Measurements from ENCODE around the gene STRA6. TPM values are rescaled to one million over a fixed set of nuclear protein-coding genes. Genes with fewer than 3 reads are reported as not detected.

The STRA6 gene
- total RNA-seq, 1 donor from 2014 or later = 0.23 TPM

- Mint-ChIP-seq H3K27me3 (ENCODE audit: insufficient read depth) (peaks cover 3% of the 10 kb centered on the region), H3K9me3 (no peaks in the 10 kb centered on the region), H3K4me3 (no peak overlapping the region), H3K27ac (no peak overlapping the region), H3K4me1 (ENCODE audit: low read depth) (no peaks in the 10 kb centered on the region), H3K36me3 (ENCODE audit: low read depth) (no peaks in the 10 kb centered on the region)
- no peak for DNase-seq (ENCODE audit: low spot score)
- intact Hi-C loops (cut with micrococcal nuclease) = no loop called here
These were observed 23.3 kb downstream of the STRA6 start for GRCh38 chr15:74179101-74179841.

DNA sequence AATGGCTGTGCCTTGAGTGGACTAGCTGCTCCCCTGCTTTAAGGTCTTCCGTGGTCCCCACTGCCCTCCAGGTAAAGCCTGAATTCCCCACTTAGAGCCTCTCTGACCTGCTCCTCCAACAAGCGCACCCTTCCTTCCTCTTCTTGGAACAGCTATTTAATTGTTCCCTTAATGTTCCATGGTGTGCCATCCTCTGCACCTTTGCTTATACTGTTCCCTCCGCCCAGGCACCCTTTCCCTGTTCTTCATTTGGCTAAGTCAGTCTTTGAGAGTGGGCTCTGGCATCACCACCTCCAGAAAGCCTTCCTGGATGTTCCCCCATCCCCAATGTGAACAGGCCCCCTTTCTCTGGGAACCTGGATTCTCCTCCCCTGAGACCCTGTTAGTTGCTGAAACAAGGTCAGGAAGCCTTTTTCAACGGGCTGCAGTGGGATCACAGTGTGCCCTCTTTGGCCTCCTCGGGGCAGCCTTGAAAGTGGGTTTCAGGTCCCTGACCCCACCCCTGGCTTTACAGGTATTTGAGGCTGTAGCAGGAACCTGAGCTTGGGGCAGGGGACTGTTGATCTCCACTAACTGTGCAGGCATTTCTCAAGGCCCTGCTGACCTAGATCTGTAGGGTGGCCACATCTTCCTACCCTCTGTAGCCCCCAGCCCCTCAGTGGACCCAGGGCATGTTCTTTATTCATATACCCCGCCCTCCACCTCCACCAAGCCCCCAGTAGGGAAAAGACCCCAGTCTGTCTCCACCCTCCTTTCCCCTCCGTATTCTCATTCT is 24.1 kb downstream of the STRA6 start:
- Mint-ChIP-seq H3K4me3 (no peak overlapping the region), H3K4me1 (ENCODE audit: low read depth) (no peaks in the 10 kb centered on the region), H3K27ac (no peak overlapping the region), H3K36me3 (ENCODE audit: low read depth) (no peaks in the 10 kb centered on the region), H3K9me3 (no peaks in the 10 kb centered on the region), H3K27me3 (ENCODE audit: insufficient read depth) (peaks cover 3% of the 10 kb centered on the region)
- intact Hi-C loops (cut with micrococcal nuclease) = no loop called here
- DNase-seq (ENCODE audit: low spot score) = no peak

GRCh38 chr15:74176262-74177214 is 26.0 kb downstream of the STRA6 start:
- no peaks in the 10 kb centered on the region for H3K9me3 Mint-ChIP-seq
- intact Hi-C loops (cut with micrococcal nuclease) = no loop called here
- no peak overlapping the region for H3K27ac Mint-ChIP-seq
- no peak overlapping the region for H3K4me3 Mint-ChIP-seq
- DNase-seq (ENCODE audit: low spot score) = no peak
- no peaks in the 10 kb centered on the region for H3K4me1 Mint-ChIP-seq (ENCODE audit: low read depth)
- H3K27me3 Mint-ChIP-seq (ENCODE audit: insufficient read depth) = peaks cover 3% of the 10 kb centered on the region
- H3K36me3 Mint-ChIP-seq (ENCODE audit: low read depth) = no peaks in the 10 kb centered on the region

- DNase-seq (ENCODE audit: low spot score) = no peak
- Mint-ChIP-seq H3K4me3 (no peak overlapping the region), H3K36me3 (ENCODE audit: low read depth) (no peaks in the 10 kb centered on the region), H3K27me3 (ENCODE audit: insufficient read depth) (peaks cover 3% of the 10 kb centered on the region), H3K27ac (no peak overlapping the region), H3K4me1 (ENCODE audit: low read depth) (no peaks in the 10 kb centered on the region), H3K9me3 (no peaks in the 10 kb centered on the region)
- intact Hi-C loops (cut with micrococcal nuclease) = no loop called here
These were observed 27.1 kb downstream of the STRA6 start for GRCh38 chr15:74175271-74176191.

- Mint-ChIP-seq H3K27ac (no peak overlapping the region), H3K4me1 (ENCODE audit: low read depth) (no peaks in the 10 kb centered on the region), H3K27me3 (ENCODE audit: insufficient read depth) (peaks cover 1% of the 10 kb centered on the region), H3K4me3 (no peak overlapping the region), H3K9me3 (no peaks in the 10 kb centered on the region), H3K36me3 (ENCODE audit: low read depth) (no peaks in the 10 kb centered on the region)
- DNase-seq (ENCODE audit: low spot score) = no peak
- intact Hi-C loops (cut with micrococcal nuclease) = no loop called here
These were observed 27.7 kb downstream of the STRA6 start for GRCh38 chr15:74174958-74175253.

DNA sequence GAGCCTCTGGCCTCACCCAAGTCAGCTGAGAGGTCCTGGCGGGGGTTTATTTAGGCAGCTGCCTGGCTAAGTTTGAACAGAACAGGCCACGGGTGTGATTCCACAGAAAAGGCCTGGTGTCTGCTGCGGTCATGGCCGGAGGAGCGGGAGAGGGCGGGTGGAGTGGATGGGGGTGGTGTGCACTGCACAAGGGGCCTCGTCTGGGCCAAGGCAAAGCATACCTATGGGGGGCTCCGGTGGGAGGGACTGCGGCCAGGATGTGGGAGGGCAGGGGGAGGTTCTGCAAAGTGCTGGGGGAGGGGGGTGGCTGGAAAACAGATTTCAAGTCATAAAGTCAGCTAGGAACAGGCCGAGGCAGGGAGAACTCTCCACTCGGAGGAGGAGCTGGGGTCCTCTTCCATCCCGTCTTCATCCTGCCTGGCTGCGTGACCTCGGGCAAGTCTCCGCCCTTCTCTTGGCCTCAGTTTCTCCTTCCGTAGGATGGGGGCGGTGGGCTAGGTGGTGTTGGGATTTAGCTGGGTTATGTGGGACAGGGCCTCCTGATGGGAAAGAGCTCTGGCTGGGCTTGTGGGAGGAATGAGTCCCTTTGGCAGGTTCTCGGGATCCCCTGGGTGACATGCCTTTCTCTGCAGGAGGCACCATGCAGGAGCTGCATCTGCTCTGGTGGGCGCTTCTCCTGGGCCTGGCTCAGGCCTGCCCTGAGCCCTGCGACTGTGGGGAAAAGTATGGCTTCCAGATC is 28.2 kb downstream of the STRA6 start:
- no peaks in the 10 kb centered on the region for H3K4me1 Mint-ChIP-seq (ENCODE audit: low read depth)
- no peak for DNase-seq (ENCODE audit: low spot score)
- intact Hi-C loops (cut with micrococcal nuclease) = no loop called here
- no peaks in the 10 kb centered on the region for H3K36me3 Mint-ChIP-seq (ENCODE audit: low read depth)
- H3K27me3 Mint-ChIP-seq (ENCODE audit: insufficient read depth) = peaks cover 1% of the 10 kb centered on the region
- H3K9me3 Mint-ChIP-seq = no peaks in the 10 kb centered on the region
- no peak overlapping the region for H3K4me3 Mint-ChIP-seq
- no peak overlapping the region for H3K27ac Mint-ChIP-seq

DNA sequence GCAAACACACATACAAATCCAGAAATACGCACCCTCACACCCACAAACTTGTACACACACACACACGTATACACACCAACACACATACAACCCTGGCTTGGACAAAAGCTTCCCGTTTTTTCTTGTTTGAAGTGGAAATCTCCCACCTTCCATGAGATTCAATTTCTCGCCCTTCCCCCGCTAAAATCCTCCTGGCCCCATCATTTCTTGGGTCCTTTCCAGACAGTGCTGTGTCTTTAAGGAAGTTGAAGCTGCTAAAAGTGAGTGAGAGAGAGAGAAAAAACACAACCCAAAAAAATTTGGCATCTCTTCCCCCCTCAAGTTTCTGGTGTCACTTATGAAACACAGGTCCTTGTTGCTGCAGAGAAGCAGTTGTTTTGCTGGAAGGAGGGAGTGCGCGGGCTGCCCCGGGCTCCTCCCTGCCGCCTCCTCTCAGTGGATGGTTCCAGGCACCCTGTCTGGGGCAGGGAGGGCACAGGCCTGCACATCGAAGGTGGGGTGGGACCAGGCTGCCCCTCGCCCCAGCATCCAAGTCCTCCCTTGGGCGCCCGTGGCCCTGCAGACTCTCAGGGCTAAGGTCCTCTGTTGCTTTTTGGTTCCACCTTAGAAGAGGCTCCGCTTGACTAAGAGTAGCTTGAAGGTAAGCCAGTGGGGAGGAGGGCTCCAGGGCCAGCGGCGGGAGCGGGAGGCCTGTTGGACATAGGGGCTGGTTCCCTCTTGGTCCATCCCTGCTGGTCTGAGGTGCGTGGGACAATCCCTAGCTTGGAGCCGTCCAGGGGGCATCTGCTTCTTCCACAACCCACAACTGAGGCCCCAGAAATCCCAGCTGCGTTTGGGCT is 29.0 kb downstream of the STRA6 start, which contains the start of gene ISLR:
TSS of gene ISLR (plus strand) at position 331 of the 839 bp plus-strand sequence. CDS start 1,149 bp downstream, outside the sequence.
- Mint-ChIP-seq H3K4me1 (ENCODE audit: low read depth) (no peaks in the 10 kb centered on the region), H3K27ac (peak within 1 kb of the TSS; percentile 66), H3K36me3 (ENCODE audit: low read depth) (no peaks in the 10 kb centered on the region), H3K4me3 (no peak within 1 kb of the TSS), H3K27me3 (ENCODE audit: insufficient read depth) (peaks cover 3% of the 10 kb centered on the region), H3K9me3 (no peaks in the 10 kb centered on the region)
- intact Hi-C loops (cut with micrococcal nuclease) = no loop called here
- no peak for DNase-seq (ENCODE audit: low spot score)

DNA sequence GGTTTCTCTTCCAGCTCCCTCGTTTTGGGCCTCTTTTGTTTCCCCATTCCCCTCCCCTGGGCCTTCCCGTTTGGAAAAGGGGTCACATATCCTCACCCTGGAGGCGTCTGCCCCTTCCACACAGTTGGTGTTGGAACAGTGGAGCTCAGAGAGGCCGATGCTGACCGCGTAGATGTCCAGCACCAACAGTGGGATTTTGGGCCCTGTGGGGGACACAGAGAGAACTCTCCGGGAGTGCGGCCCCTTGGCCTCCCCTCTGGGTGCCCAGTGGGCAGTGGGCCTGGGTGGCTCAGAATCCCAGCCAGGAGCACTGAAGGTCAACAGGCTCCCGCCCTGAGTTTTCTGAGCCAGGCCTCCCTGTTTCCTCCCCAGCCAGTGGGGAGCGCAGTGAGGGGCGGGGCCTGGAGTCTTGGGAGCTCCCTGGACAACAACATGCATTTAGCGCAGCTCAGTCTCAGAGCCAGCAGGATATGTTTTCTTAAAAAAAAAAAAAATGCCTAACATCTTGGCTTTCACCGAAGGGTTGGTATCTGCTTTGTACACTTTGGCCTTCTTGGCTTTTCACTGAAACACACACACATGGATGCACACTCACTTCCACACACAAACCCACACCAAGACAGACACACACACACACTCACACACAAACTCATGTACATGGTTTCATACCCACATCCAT is 29.7 kb downstream of the STRA6 start:
- Mint-ChIP-seq H3K27ac (peak overlapping the region; percentile 66), H3K27me3 (ENCODE audit: insufficient read depth) (peaks cover 3% of the 10 kb centered on the region), H3K36me3 (ENCODE audit: low read depth) (no peaks in the 10 kb centered on the region), H3K4me3 (no peak overlapping the region), H3K4me1 (ENCODE audit: low read depth) (no peaks in the 10 kb centered on the region), H3K9me3 (no peaks in the 10 kb centered on the region)
- intact Hi-C loops (cut with micrococcal nuclease) = no loop called here
- DNase-seq (ENCODE audit: low spot score) = no peak

DNA sequence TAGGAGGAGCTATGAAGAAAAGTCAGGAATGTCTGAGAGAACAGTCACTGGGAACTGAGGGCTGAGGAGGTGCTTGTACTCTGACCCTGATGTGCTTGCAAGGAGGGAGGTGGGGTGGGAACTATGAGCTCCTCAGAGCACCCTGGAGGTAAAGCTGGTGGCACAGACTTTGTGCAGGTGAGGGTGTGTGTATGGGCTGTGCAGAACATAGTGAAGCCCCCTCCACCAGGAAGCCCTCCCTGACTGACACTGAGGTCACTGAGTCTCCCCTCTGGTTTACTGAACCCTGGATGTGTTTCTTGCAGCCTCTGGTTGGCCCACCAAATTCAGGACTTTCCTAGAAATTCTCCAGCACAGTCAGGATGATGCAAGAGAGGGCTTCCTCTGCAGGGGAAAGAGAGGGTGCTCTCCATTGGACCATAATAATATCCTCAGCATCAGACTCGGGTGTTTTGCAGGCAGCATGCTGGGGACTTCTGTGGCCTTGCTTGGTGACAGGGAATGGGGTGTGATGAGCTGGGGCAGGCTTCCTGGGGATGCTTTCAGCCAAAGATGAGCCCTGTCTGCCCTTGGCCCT is 30.5 kb downstream of the STRA6 start:
- no peaks in the 10 kb centered on the region for H3K36me3 Mint-ChIP-seq (ENCODE audit: low read depth)
- peaks cover 3% of the 10 kb centered on the region for H3K27me3 Mint-ChIP-seq (ENCODE audit: insufficient read depth)
- no peaks in the 10 kb centered on the region for H3K4me1 Mint-ChIP-seq (ENCODE audit: low read depth)
- no peaks in the 10 kb centered on the region for H3K9me3 Mint-ChIP-seq
- no peak for DNase-seq (ENCODE audit: low spot score)
- no peak overlapping the region for H3K27ac Mint-ChIP-seq
- intact Hi-C loops (cut with micrococcal nuclease) = no loop called here
- H3K4me3 Mint-ChIP-seq = no peak overlapping the region

DNA sequence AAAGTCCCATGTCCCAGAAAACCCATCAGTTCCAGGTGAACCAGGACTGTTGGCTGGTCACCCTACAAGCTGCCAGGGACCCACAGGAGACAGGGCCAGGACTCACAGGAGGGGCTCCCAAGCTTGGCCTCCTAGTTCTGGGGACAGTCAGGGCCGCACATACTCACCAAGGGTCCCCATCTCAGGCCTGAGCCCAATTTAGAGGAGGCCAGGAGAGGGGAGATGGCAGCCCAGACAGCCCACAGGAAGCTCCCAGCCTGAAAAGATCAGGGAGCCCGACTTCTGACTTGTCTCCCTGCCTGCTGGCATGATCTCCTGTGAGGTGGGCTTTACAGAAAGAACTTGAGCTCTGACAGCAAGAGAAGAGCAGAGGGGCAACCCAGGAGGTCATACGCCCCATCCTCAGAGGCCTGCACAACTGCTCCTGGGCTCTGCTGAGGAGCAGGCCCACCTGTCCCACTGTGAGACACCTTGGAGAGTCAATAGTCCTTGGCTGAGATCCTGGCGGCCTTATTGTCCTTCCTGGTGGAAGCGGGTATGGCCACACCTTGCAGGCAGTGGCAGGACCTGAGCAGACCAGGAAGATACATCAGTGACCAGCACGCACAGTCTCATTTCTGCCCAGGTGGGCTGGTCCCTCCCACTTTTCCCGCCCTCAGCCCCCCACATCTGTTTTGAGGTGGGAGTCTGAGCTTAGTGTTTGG is 31.6 kb downstream of the STRA6 start:
- no peak for DNase-seq (ENCODE audit: low spot score)
- intact Hi-C loops (cut with micrococcal nuclease) = no loop called here
- H3K4me1 Mint-ChIP-seq (ENCODE audit: low read depth) = no peaks in the 10 kb centered on the region
- H3K27ac Mint-ChIP-seq = no peak overlapping the region
- H3K36me3 Mint-ChIP-seq (ENCODE audit: low read depth) = no peaks in the 10 kb centered on the region
- peaks cover 1% of the 10 kb centered on the region for H3K27me3 Mint-ChIP-seq (ENCODE audit: insufficient read depth)
- H3K9me3 Mint-ChIP-seq = no peaks in the 10 kb centered on the region
- H3K4me3 Mint-ChIP-seq = no peak overlapping the region

Data from activated T-helper 1 cell treated with anti-CD3 and anti-CD28 coated beads, Interleukin-12 subunit alpha, Interleukin-12 subunit beta, Interleukin-2, Interleukin-4 antibody, amounts not matched to agents 30 ng/mL and 10 ng/mL and 1 ng/mL, durations not matched to agents 14 hours and 24 hours and 36 hours (primary cell).